A549 (cell line): ENCODE results near the gene BCCIP.

ENCODE experiments used
- CHD4 ChIP-seq: fragments of 200-600 bp; sonication (generic); IDR thresholded peaks from 2 replicates; pipeline ENCODE4 v1.6.1; 2016; ENCODE audit warnings: antibody characterized with exemption, mild to moderate bottlenecking, borderline replicate concordance
- CTCF ChIP-seq: fragments of >200 bp; sonication (Bioruptor Twin); formaldehyde crosslinking; IDR thresholded peaks from 3 replicates; pipeline ENCODE4 v1.5.1; 2016
- MAFK ChIP-seq: fragments of 450-650 bp; IDR thresholded peaks from 2 replicates; pipeline ENCODE4 v1.6.1; 2014; ENCODE audit not compliant: partially characterized antibody
- NFE2L2 ChIP-seq: fragments of 150-350 bp; conservative IDR thresholded peaks from 2 replicates; pipeline ENCODE4 v1.6.1; 2014; ENCODE audit warnings: low read length
- POLR2AphosphoS2 ChIP-seq: conservative IDR thresholded peaks from 2 replicates; pipeline ENCODE4 v1.6.1; 2012; ENCODE audit warnings: low read length, improper control_type of control experiment, inconsistent platforms
- RARB ChIP-seq: fragments of 250-450 bp; sonication (Bioruptor Pico); IDR thresholded peaks from 2 replicates; pipeline ENCODE4 v1.8.0; 2021; ENCODE audit warnings: mild to moderate bottlenecking, moderate library complexity
- RCOR1 ChIP-seq: fragments of 150-350 bp; IDR thresholded peaks from 2 replicates; pipeline ENCODE4 v1.6.1; 2014; ENCODE audit warnings: antibody characterized with exemption, low read length, low read depth

GRCh38 chr10:125816548-125816947 is 6.8 kb upstream of the BCCIP start:
- TF ChIP-seq CTCF (no peak), RARB (no peak), MAFK (no peak), POLR2AphosphoS2 (no peak), RCOR1 (no peak), CHD4 (no peak), NFE2L2 (no peak)
